MM.1S (cell line): ENCODE measurements around the gene PTGDS.

Experiments used
- CTCF ChIP-seq: fragments of 300-600 bp; sonication (generic); IDR thresholded peaks from 2 replicates; pipeline ENCODE4 v1.5.1; 2016; ENCODE audit warnings: antibody characterized with exemption, low read length, mixed read lengths
- EZH2 ChIP-seq: fragments of 300-600 bp; sonication (generic); optimal IDR thresholded peaks from 2 replicates; pipeline ENCODE3; 2017; ENCODE audit warnings: low read depth, mild to moderate bottlenecking, antibody characterized with exemption, low read length, mixed read lengths
- EZH2phosphoT487 ChIP-seq: fragments of 300-600 bp; sonication (generic); IDR thresholded peaks from 2 replicates; pipeline ENCODE4 v1.6.1; 2018; ENCODE audit warnings: antibody characterized with exemption, low read length

GRCh38 chr9:136978073-136978864, 965 bp downstream of the PTGDS start:
- TF ChIP-seq CTCF (no peak), EZH2phosphoT487 (no peak), EZH2 (no peak)
